A673 (cell line): ENCODE results near the gene BBS9.

Experiments
- CTCF ChIP-seq: fragments of 300-800, 200-600 bp; sonication (generic); conservative IDR thresholded peaks from 2 replicates; pipeline ENCODE4 v1.5.1; 2017; ENCODE audit warnings: low read depth, mild to moderate bottlenecking, antibody characterized with exemption, low read length, moderate library complexity, mixed read lengths
- EZH2 ChIP-seq: fragments of 200-600 bp; sonication (generic); IDR thresholded peaks from 2 replicates; pipeline ENCODE4 v1.6.1; 2017; ENCODE audit warnings: borderline replicate concordance, low read depth, mild to moderate bottlenecking, mixed read lengths, antibody characterized with exemption, low read length; ENCODE audit not compliant: poor library complexity, severe bottlenecking

DNA sequence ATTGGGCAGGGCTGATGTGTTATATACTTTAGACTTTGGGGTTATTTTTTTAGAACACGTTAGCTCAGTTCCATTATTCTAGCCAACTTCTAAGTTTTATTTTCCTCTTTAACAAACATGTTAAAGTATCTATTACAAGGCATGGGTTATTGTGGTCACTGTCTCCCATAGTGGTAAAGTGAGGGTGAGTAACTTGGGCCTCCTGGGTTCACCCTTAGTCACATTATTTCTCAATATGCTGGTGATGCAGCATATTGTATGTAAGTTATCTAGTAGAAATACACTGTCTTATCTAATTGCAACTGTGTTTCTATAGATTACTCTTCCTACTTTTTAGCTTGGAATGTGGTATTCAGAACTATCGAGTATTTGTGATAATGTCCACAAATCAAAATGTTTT lies 65.9 kb downstream of the BBS9 start:
- TF ChIP-seq CTCF, result no peak
- TF ChIP-seq EZH2, result no peak
